T-helper 1 cell treated with Interleukin-12 subunit alpha and Interleukin-12 subunit beta and Interleukin-4 antibody, amounts not matched to agents 30 μg/mL and 1 μg/mL, for 36 hours (primary cell): ENCODE results near the gene DIMT1.
A peak's percentile ranks its signal among the peaks of the same experiment; 100 is the strongest.

Source experiments
- H3K27ac Mint-ChIP-seq: one replicate; pipeline ENCODE4 v1.8.0; 2021; ENCODE audit warnings: mild to moderate bottlenecking, mixed read lengths
- H3K27me3 Mint-ChIP-seq: one replicate; pipeline ENCODE4 v1.8.0; 2021; ENCODE audit warnings: low read depth, mixed read lengths
- H3K36me3 Mint-ChIP-seq: one replicate; pipeline ENCODE4 v1.8.0; 2021; ENCODE audit warnings: low read depth, mixed read lengths
- H3K4me1 Mint-ChIP-seq: one replicate; pipeline ENCODE4 v1.8.0; 2021; ENCODE audit warnings: low read depth, mixed read lengths
- H3K4me3 Mint-ChIP-seq: one replicate; pipeline ENCODE4 v1.8.0; 2021; ENCODE audit warnings: mild to moderate bottlenecking, moderate library complexity, mixed read lengths
- H3K9me3 Mint-ChIP-seq: one replicate; pipeline ENCODE4 v1.8.0; 2021; ENCODE audit warnings: mixed read lengths

The DIMT1 gene

GRCh38 chr5:62403411-62404250, at the start of gene DIMT1:
DIMT1 (minus strand) TSS chr5:62403905; CDS start chr5:62403772, 133 bp downstream.
- Mint-ChIP-seq H3K4me1 (peaks cover 27% of the 10 kb centered on the region), H3K27me3 (no peaks in the 10 kb centered on the region), H3K9me3 (no peaks in the 10 kb centered on the region), H3K4me3 (peak within 1 kb of the TSS; percentile 96), H3K36me3 (peaks cover 10% of the 10 kb centered on the region), H3K27ac (peak within 1 kb of the TSS; percentile 95)

DNA sequence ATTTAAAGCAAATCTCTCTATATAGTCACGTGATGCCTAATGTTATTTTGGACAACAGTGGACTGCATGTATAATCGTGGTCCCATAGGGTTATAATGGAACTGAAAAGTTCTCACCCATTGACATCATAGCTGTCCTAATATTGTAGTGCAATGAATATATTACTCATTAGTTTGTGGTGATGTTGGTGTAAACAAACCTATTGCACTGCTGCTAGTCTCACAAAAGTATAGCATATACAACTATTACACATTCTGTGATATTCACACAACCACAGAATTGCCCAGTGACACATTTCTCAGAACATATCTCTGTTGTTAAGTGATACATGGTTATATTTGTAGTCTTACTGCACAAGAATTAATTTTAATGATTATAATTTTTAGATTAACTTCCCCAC, 46.6 kb upstream of the DIMT1 start:
- no peaks in the 10 kb centered on the region for H3K27me3 Mint-ChIP-seq
- peaks cover 2% of the 10 kb centered on the region for H3K36me3 Mint-ChIP-seq
- no peak overlapping the region for H3K27ac Mint-ChIP-seq
- no peaks in the 10 kb centered on the region for H3K4me1 Mint-ChIP-seq
- no peaks in the 10 kb centered on the region for H3K9me3 Mint-ChIP-seq
- H3K4me3 Mint-ChIP-seq, result no peak overlapping the region

DNA sequence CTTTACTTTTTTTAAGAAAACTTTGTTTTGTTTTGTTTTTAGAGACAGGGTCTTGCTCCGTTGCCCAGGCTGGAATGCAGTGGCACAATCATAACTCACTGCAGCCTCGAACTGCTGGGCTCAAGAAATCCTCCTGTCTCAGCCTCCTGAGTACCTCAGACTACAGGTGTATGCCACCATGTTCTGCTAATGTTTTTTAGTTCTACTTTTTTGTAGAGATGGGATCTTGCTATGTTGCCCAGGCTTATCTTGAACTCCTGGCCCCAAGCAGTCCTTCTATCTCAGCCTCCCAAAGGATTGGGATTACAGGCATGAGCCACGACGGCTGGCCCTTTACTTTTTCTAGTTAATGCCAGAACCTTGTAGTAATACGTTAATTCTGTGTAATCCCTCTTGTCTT, 44.8 kb upstream of the DIMT1 start:
- H3K36me3 Mint-ChIP-seq, result peaks cover 2% of the 10 kb centered on the region
- H3K27me3 Mint-ChIP-seq, result no peaks in the 10 kb centered on the region
- H3K27ac Mint-ChIP-seq, result no peak overlapping the region
- no peak overlapping the region for H3K4me3 Mint-ChIP-seq
- no peaks in the 10 kb centered on the region for H3K4me1 Mint-ChIP-seq
- H3K9me3 Mint-ChIP-seq, result no peaks in the 10 kb centered on the region

DNA sequence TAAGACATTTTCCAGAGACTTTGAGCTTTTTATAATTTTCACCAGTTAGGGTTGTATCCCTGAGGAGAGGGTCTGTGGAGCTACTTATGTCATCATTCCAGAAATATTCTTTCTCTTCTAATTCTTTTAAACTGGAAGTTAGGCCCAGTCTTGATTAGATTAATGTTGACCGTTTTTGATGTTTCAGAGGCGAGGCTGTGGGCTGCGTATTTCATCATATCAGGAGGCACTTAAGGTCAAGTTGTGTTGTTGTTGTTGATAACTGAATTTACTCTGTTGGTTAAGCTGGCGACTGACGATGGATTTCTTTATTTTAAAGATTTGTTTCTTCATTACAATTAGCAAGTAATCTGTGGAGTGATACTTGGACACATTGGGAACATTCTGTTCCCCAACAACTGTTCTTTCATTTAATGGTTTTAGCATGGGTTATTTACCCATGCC, 28.9 kb upstream of the DIMT1 start:
- H3K27ac Mint-ChIP-seq, result no peak overlapping the region
- H3K36me3 Mint-ChIP-seq, result peaks cover 2% of the 10 kb centered on the region
- peaks cover 13% of the 10 kb centered on the region for H3K4me1 Mint-ChIP-seq
- H3K9me3 Mint-ChIP-seq, result no peaks in the 10 kb centered on the region
- no peak overlapping the region for H3K4me3 Mint-ChIP-seq
- H3K27me3 Mint-ChIP-seq, result no peaks in the 10 kb centered on the region

GRCh38 chr5:62431735-62432620, 28.3 kb upstream of the DIMT1 start:
- H3K27ac Mint-ChIP-seq, result no peak overlapping the region
- H3K9me3 Mint-ChIP-seq, result no peaks in the 10 kb centered on the region
- peaks cover 13% of the 10 kb centered on the region for H3K4me1 Mint-ChIP-seq

GRCh38 chr5:62424763-62425162, 21.1 kb upstream of the DIMT1 start:
- no peak overlapping the region for H3K27ac Mint-ChIP-seq
- no peaks in the 10 kb centered on the region for H3K9me3 Mint-ChIP-seq
- peaks cover 2% of the 10 kb centered on the region for H3K4me1 Mint-ChIP-seq
- H3K36me3 Mint-ChIP-seq, result no peaks in the 10 kb centered on the region
- no peaks in the 10 kb centered on the region for H3K27me3 Mint-ChIP-seq
- no peak overlapping the region for H3K4me3 Mint-ChIP-seq

More at GRCh38 chr5:62431735-62432620, 28.3 kb upstream of the DIMT1 start:
- Mint-ChIP-seq H3K36me3 (no peaks in the 10 kb centered on the region), H3K4me3 (no peak overlapping the region), H3K27me3 (no peaks in the 10 kb centered on the region)

- no peaks in the 10 kb centered on the region for H3K27me3 Mint-ChIP-seq
- no peak overlapping the region for H3K27ac Mint-ChIP-seq
- H3K4me3 Mint-ChIP-seq, result no peak overlapping the region
- peaks cover 2% of the 10 kb centered on the region for H3K4me1 Mint-ChIP-seq
- no peaks in the 10 kb centered on the region for H3K36me3 Mint-ChIP-seq
- H3K9me3 Mint-ChIP-seq, result no peaks in the 10 kb centered on the region
These were observed 17.7 kb upstream of the DIMT1 start for GRCh38 chr5:62421414-62421813.

- H3K4me3 Mint-ChIP-seq, result no peak overlapping the region
- H3K27me3 Mint-ChIP-seq, result no peaks in the 10 kb centered on the region
- peaks cover 2% of the 10 kb centered on the region for H3K4me1 Mint-ChIP-seq
- H3K27ac Mint-ChIP-seq, result no peak overlapping the region
- H3K36me3 Mint-ChIP-seq, result no peaks in the 10 kb centered on the region
- no peaks in the 10 kb centered on the region for H3K9me3 Mint-ChIP-seq
These were observed 15.9 kb upstream of the DIMT1 start for GRCh38 chr5:62419609-62420008.

DNA sequence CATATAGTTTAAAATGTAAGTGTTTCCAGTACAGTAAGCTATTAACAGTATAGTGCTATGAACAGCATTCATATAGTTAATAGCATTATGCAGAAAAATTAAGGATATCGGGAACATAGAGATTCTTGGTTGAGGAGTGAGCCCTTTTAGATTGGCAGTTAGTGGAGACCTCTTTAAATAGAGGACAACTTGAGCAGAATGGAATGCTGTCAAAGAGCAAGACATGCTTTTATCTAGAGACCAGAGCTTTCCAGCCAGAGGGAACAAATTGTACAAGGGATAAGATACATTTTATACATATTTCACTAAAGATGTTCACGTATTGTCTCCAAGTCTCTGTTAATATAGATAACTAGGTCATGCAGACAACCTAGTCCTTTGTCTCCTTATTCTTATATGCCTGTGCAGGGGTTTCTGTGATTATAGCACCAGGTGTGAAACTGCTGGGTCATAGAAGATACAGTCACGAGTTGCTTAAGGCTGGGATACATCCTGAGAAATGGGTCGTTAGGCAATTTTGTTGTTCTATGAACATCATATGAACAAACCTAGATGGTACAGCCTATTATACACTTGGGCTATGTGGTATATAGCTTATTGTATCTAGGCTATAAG, 14.9 kb upstream of the DIMT1 start:
- H3K27me3 Mint-ChIP-seq, result no peaks in the 10 kb centered on the region
- no peak overlapping the region for H3K27ac Mint-ChIP-seq
- peaks cover 7% of the 10 kb centered on the region for H3K4me1 Mint-ChIP-seq

DNA sequence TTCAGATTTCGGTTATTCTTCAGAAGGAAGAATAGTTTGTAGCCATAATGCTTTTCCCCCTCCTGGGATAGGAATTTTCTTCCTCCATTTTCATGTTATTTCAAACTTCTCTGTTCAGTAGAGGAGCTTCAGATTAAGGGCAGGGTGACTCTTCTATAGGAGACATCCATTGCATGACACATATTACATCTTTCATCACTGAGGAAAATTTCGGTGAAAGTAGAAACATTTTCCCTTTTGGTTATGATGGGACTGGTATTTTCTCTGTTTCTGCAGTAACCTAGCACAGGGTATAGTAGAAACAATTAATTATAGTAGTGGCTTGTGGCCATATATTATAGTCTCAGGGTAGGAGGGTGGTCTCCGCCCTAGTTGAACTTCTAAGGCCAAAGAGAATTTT, 10.0 kb upstream of the DIMT1 start:
- peaks cover 3% of the 10 kb centered on the region for H3K36me3 Mint-ChIP-seq
- peaks cover 17% of the 10 kb centered on the region for H3K4me1 Mint-ChIP-seq
- H3K9me3 Mint-ChIP-seq, result no peaks in the 10 kb centered on the region
- no peaks in the 10 kb centered on the region for H3K27me3 Mint-ChIP-seq
- H3K4me3 Mint-ChIP-seq, result peak overlapping the region; percentile 85
- peak overlapping the region; percentile 90 for H3K27ac Mint-ChIP-seq

More for the DNA sequence above, 14.9 kb upstream of the DIMT1 start:
- H3K4me3 Mint-ChIP-seq, result no peak overlapping the region
- H3K36me3 Mint-ChIP-seq, result no peaks in the 10 kb centered on the region
- H3K9me3 Mint-ChIP-seq, result no peaks in the 10 kb centered on the region

DNA sequence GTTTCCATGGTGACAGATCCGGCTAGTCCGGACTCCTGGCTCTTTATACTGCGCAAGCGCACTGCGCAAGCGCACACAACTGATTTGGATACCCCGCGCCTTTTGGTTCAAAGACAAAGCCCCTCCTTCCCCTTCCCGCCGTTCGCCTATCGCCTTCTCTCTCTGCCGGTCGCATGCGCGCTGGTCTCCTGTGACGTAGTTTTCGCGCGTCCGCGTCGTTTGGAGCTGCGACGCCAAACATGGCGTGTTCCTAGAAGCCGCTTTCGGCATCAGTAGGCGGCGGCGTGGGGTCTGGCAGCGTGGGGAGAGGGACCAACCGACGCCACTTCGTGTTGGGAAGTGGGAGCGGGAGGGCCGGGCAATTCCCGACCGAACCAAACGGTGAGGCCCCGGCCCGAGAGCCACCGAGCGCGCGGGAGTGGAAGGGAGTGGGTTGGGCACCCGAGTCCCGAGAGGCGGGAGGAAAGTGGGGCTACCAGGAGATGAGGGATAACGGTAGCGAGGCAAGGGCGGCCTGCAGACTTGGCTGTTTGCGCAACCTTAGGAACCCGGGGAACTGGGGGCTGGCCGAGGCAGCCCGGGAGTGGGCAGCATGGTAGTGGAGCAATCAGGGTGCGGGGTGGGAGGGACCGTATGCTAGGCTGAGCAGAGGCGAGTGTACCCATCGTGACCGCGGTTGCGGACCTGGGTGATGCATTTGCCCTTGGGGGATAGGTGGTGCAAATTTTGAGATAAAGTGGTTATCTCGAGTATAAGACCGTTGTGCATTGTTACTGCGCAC, 9.0 kb upstream of the DIMT1 start, which contains the start of gene IPO11:
Gene IPO11 (plus strand): TSS at position 215 of the 781 bp plus-strand sequence. CDS start 24,517 bp downstream, outside the sequence.
- Mint-ChIP-seq H3K27me3 (no peaks in the 10 kb centered on the region), H3K4me3 (peak within 1 kb of the TSS; percentile 85), H3K9me3 (no peaks in the 10 kb centered on the region), H3K36me3 (peaks cover 3% of the 10 kb centered on the region), H3K27ac (peak within 1 kb of the TSS; percentile 90), H3K4me1 (peaks cover 17% of the 10 kb centered on the region)

- Mint-ChIP-seq H3K27me3 (no peaks in the 10 kb centered on the region), H3K27ac (peak overlapping the region; percentile 36), H3K4me3 (no peak overlapping the region), H3K9me3 (no peaks in the 10 kb centered on the region), H3K36me3 (peaks cover 34% of the 10 kb centered on the region), H3K4me1 (peaks cover 19% of the 10 kb centered on the region)
These were observed 8.3 kb downstream of the DIMT1 start for GRCh38 chr5:62395210-62395950.

- Mint-ChIP-seq H3K27me3 (no peaks in the 10 kb centered on the region), H3K9me3 (no peaks in the 10 kb centered on the region), H3K36me3 (peaks cover 38% of the 10 kb centered on the region), H3K27ac (no peak overlapping the region), H3K4me3 (no peak overlapping the region), H3K4me1 (peaks cover 6% of the 10 kb centered on the region)
These were observed 16.9 kb downstream of the DIMT1 start for GRCh38 chr5:62386824-62387223.
